ENCODE results near the gene RNF208.

The RNF208 gene

GRCh38 chr9:137256856-137257255 lies 34.8 kb upstream of the RNF208 start:
- Histone ChIP-seq H3K27ac (ENCODE audit: low read depth, low read length) (no peak overlapping the region), H3K4me2 (ENCODE audit: low read depth, low read length, poor library complexity, severe bottlenecking) (no peak overlapping the region), H3K9me2 (replicated peaks; ENCODE audit: insufficient read depth, low read length) (no peaks in the 10 kb centered on the region), H3K36me3 (ENCODE audit: low read length) (no peaks in the 10 kb centered on the region), H2AFZ (ENCODE audit: low read depth, low read length, severe bottlenecking) (no peak overlapping the region), H3F3A (ENCODE audit: insufficient read depth) (no peaks in the 10 kb centered on the region), H3K9me3 (ENCODE audit: insufficient read depth, low read length) (no peaks in the 10 kb centered on the region), H4K20me1 (ENCODE audit: low read depth, low read length) (no peaks in the 10 kb centered on the region), H3K79me2 (ENCODE audit: insufficient read depth, low read length) (peaks cover 15% of the 10 kb centered on the region), H3K4me3 (ENCODE audit: insufficient read depth, low read length, poor library complexity, severe bottlenecking) (no peak overlapping the region), H3K9ac (ENCODE audit: low read length) (no peak overlapping the region), H3K27me3 (ENCODE audit: low read length) (no peaks in the 10 kb centered on the region)
- TF ChIP-seq EZH2phosphoT487 (conservative IDR thresholded peaks at IDR 0.05; ENCODE audit: low read length) (no peak), CTCF (IDR thresholded peaks at IDR 0.05; ENCODE audit: insufficient read depth, low read length, poor library complexity, severe bottlenecking) (no peak)

DNA sequence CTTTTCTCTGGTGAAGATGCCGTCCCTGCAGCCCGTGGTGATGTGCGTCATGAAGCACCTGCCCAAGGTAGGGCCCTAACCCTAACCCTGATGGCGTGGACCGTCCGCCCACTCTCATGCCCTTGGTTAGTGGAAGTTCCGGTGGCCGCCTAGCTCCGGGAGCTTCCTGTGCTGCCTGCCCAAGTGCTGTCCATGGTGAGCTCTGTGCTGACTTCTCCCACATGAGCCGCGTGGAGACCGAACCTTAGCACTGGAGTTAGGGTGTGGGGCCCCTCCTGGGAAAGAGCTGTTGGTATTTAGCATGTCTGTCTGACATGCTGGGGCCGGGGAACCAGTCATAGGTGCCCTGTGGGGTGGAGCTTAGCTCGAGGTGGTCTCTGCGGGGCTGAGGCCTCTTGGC lies 34.3 kb upstream of the RNF208 start:
- Histone ChIP-seq H3K9me2 (replicated peaks; ENCODE audit: insufficient read depth, low read length) (no peaks in the 10 kb centered on the region), H3K79me2 (ENCODE audit: insufficient read depth, low read length) (peaks cover 15% of the 10 kb centered on the region), H3K9ac (ENCODE audit: low read length) (peak overlapping the region; percentile 100), H2AFZ (ENCODE audit: low read depth, low read length, severe bottlenecking) (no peak overlapping the region), H3K36me3 (ENCODE audit: low read length) (no peaks in the 10 kb centered on the region), H3F3A (ENCODE audit: insufficient read depth) (no peaks in the 10 kb centered on the region), H3K27ac (ENCODE audit: low read depth, low read length) (no peak overlapping the region), H4K20me1 (ENCODE audit: low read depth, low read length) (no peaks in the 10 kb centered on the region), H3K27me3 (ENCODE audit: low read length) (no peaks in the 10 kb centered on the region), H3K4me3 (ENCODE audit: insufficient read depth, low read length, poor library complexity, severe bottlenecking) (peak overlapping the region; percentile 99), H3K4me2 (ENCODE audit: low read depth, low read length, poor library complexity, severe bottlenecking) (peak overlapping the region; percentile 96), H3K9me3 (ENCODE audit: insufficient read depth, low read length) (no peaks in the 10 kb centered on the region)
- no peak for TF ChIP-seq CTCF (IDR thresholded peaks at IDR 0.05; ENCODE audit: insufficient read depth, low read length, poor library complexity, severe bottlenecking)
- TF ChIP-seq EZH2phosphoT487 (conservative IDR thresholded peaks at IDR 0.05; ENCODE audit: low read length), result no peak

GRCh38 chr9:137255448-137256114 lies 33.5 kb upstream of the RNF208 start:
- no peaks in the 10 kb centered on the region for H3K9me2 ChIP-seq (replicated peaks; ENCODE audit: insufficient read depth, low read length)
- H3K36me3 ChIP-seq (ENCODE audit: low read length), result no peaks in the 10 kb centered on the region
- no peaks in the 10 kb centered on the region for H4K20me1 ChIP-seq (ENCODE audit: low read depth, low read length)
- H2AFZ ChIP-seq (ENCODE audit: low read depth, low read length, severe bottlenecking), result peak overlapping the region; percentile 84
- no peaks in the 10 kb centered on the region for H3K9me3 ChIP-seq (ENCODE audit: insufficient read depth, low read length)
- H3K27ac ChIP-seq (ENCODE audit: low read depth, low read length), result peak overlapping the region; percentile 69
- no peaks in the 10 kb centered on the region for H3F3A ChIP-seq (ENCODE audit: insufficient read depth)
- H3K4me3 ChIP-seq (ENCODE audit: insufficient read depth, low read length, poor library complexity, severe bottlenecking), result peak overlapping the region; percentile 99
- peaks cover 15% of the 10 kb centered on the region for H3K79me2 ChIP-seq (ENCODE audit: insufficient read depth, low read length)
- no peaks in the 10 kb centered on the region for H3K27me3 ChIP-seq (ENCODE audit: low read length)
- peak overlapping the region; percentile 96 for H3K4me2 ChIP-seq (ENCODE audit: low read depth, low read length, poor library complexity, severe bottlenecking)
- no peak for TF ChIP-seq EZH2phosphoT487 (conservative IDR thresholded peaks at IDR 0.05; ENCODE audit: low read length)
- no peak for TF ChIP-seq CTCF (IDR thresholded peaks at IDR 0.05; ENCODE audit: insufficient read depth, low read length, poor library complexity, severe bottlenecking)
- peak overlapping the region; percentile 100 for H3K9ac ChIP-seq (ENCODE audit: low read length)
